ENCODE results near the gene ACTL7B.
"Not testable (repeated sequence)": the region's sequence is repeated elsewhere in the genome, so short reads cannot be mapped to it uniquely, and the experiment has no call there.

DNA sequence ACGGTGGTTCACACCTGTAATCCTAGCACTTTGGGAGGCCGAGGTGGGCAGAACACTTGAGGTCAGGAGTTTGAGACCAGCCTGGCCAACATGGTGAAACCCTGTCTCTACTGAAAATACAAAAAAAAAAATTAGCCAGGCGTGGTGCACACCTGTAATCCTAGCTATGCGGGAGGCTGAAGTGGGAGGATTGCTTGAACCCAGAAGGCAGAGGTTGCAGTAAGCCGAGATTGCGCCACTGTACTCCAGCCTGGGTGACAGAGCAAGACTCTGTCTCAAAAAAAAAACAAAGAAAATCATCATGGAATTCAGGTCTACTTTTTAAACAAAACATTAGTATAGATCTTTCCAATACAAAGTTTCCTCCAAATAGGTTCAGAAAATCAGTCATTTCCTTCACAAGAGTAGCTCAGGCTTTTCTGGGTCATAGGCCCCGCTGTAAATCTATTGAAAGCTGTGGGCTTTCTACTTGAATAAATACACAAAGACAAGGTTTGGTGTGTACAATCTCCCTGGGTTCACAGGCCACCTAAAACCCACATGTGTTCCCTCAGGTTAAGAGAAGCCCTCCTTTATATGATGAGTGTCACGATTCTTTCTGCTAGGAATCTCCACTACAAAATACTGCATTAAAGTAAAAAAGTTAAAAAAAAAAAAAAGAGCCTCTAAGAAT is 43.4 kb upstream of the ACTL7B start:
- TF ChIP-seq CTCF, POLR2A (IDR thresholded peaks at IDR 0.05): not testable (repeated sequence)

All from testis (tissue), 2 donors.